NCI-H748 treated with DMSO at 0.1 percent for 48 hours (cell line): ENCODE results near the gene IKZF1.
"Not testable (repeated sequence)": the region's sequence is repeated elsewhere in the genome, so short reads cannot be mapped to it uniquely, and the experiment has no call there.

Source experiments
- DNase-seq: peaks from one replicate; lab custom pipeline; 2025; lab: John Stamatoyannopoulos, UW

Gene IKZF1

GRCh38 chr7:50334341-50334994 is 30.0 kb downstream of the IKZF1 start:
- no peak for DNase-seq

- no peak for DNase-seq
Measured at GRCh38 chr7:50335230-50335794, 30.8 kb downstream of the IKZF1 start.

GRCh38 chr7:50335795-50336754 is 31.6 kb downstream of the IKZF1 start:
- no peak for DNase-seq

GRCh38 chr7:50336894-50337703 is 32.6 kb downstream of the IKZF1 start:
- DNase-seq = no peak

GRCh38 chr7:50339472-50339871 is 35.0 kb downstream of the IKZF1 start:
- not testable (repeated sequence) for DNase-seq

- no peak for DNase-seq
Measured at GRCh38 chr7:50339990-50340500, 35.5 kb downstream of the IKZF1 start.

GRCh38 chr7:50341724-50342123 is 37.2 kb downstream of the IKZF1 start:
- no peak for DNase-seq

GRCh38 chr7:50342616-50343114 is 38.1 kb downstream of the IKZF1 start:
- DNase-seq = no peak

- DNase-seq = no peak
Measured at GRCh38 chr7:50346545-50347497, 42.3 kb downstream of the IKZF1 start.

- DNase-seq = no peak
Measured at GRCh38 chr7:50347693-50348092, 43.2 kb downstream of the IKZF1 start.

GRCh38 chr7:50348469-50349162 is 44.1 kb downstream of the IKZF1 start:
- no peak for DNase-seq

- DNase-seq = no peak
Measured at GRCh38 chr7:50349399-50349798, 44.9 kb downstream of the IKZF1 start.

- no peak for DNase-seq
Measured at GRCh38 chr7:50349963-50350944, 45.7 kb downstream of the IKZF1 start.

- no peak for DNase-seq
Measured at GRCh38 chr7:50351267-50351666, 46.8 kb downstream of the IKZF1 start.

- no peak for DNase-seq
Measured at GRCh38 chr7:50352282-50352681, 47.8 kb downstream of the IKZF1 start.

- no peak for DNase-seq
Measured at GRCh38 chr7:50352751-50353150, 48.2 kb downstream of the IKZF1 start.

GRCh38 chr7:50353201-50353600 is 48.7 kb downstream of the IKZF1 start:
- no peak for DNase-seq

GRCh38 chr7:50353894-50354595 is 49.5 kb downstream of the IKZF1 start:
- no peak for DNase-seq
